ENCODE data around the gene ZFP36L1.

ZFP36L1 gene

GRCh38 chr14:68795597-68796417, 2.9 kb upstream of the ZFP36L1 start:
- no peak for DNase-seq (ENCODE audit: low read depth, low spot score)

- peak; percentile 73 for DNase-seq (ENCODE audit: low read depth, low spot score)
Observed at GRCh38 chr14:68794851-68795596, 2.2 kb upstream of the ZFP36L1 start.

GRCh38 chr14:68794130-68794850, 1.4 kb upstream of the ZFP36L1 start:
- no peak for DNase-seq (ENCODE audit: low read depth, low spot score)

GRCh38 chr14:68793734-68794129, 865 bp upstream of the ZFP36L1 start:
- no peak for DNase-seq (ENCODE audit: low read depth, low spot score)

- no peak for DNase-seq (ENCODE audit: low read depth, low spot score)
Observed at GRCh38 chr14:68792678-68792978, 239 bp downstream of the ZFP36L1 start.

- DNase-seq (ENCODE audit: low read depth, low spot score) = no peak
Observed at GRCh38 chr14:68791902-68792677, 777 bp downstream of the ZFP36L1 start.

GRCh38 chr14:68791078-68791901, 1.6 kb downstream of the ZFP36L1 start:
- no peak for DNase-seq (ENCODE audit: low read depth, low spot score)

GRCh38 chr14:68790644-68791077, 2.2 kb downstream of the ZFP36L1 start:
- no peak for DNase-seq (ENCODE audit: low read depth, low spot score)

GRCh38 chr14:68789821-68790643, 2.8 kb downstream of the ZFP36L1 start:
- no peak for DNase-seq (ENCODE audit: low read depth, low spot score)

- DNase-seq (ENCODE audit: low read depth, low spot score) = no peak
Observed at GRCh38 chr14:68788996-68789820, 3.7 kb downstream of the ZFP36L1 start.

GRCh38 chr14:68788275-68788995, 4.4 kb downstream of the ZFP36L1 start:
- DNase-seq (ENCODE audit: low read depth, low spot score) = no peak

GRCh38 chr14:68787092-68787992, 5.5 kb downstream of the ZFP36L1 start:
- DNase-seq (ENCODE audit: low read depth, low spot score) = no peak

GRCh38 chr14:68786491-68787091, 6.3 kb downstream of the ZFP36L1 start:
- DNase-seq (ENCODE audit: low read depth, low spot score) = no peak

- DNase-seq (ENCODE audit: low read depth, low spot score) = no peak
Observed at GRCh38 chr14:68785534-68786490, 7.1 kb downstream of the ZFP36L1 start.

- DNase-seq (ENCODE audit: low read depth, low spot score) = no peak
Observed at GRCh38 chr14:68784978-68785533, 7.8 kb downstream of the ZFP36L1 start.

Data from brain pericyte (primary cell).